Measurements from ENCODE around the gene AQP12B. TPM values are rescaled to one million over a fixed set of nuclear protein-coding genes. Genes with fewer than 3 reads are reported as not detected.

AQP12B gene
- total RNA-seq, 6 experiments from 2014 or later, result not detected

DNA sequence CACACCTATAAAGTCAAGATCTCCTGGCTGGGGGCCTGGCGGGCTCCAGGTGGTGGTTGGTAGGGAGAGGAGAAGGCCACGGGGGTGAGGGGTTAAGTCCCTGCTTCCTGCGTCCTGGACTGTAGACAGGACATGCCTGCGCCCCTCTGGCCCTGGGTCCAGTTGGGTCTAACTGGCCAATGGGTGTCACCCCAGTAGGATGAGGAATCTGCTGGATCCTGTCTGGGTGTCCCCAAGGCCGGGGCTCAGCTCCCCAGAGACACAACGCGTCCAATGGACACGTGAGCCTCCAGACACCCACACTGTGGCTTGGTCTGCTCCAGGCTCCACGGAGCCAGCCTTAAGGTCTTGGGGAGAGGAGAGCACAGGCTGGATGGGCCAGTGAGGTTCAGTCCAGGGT, 28.6 kb upstream of the AQP12B start:
- H3K27me3 ChIP-seq, result no peaks in the 10 kb centered on the region
- 60% methylated on average over 1 of the region's 9 CpGs for WGBS (ENCODE audit: insufficient coverage, low coverage, low lambda C conversion rate, missing lambda C conversion rate)
- ATAC-seq (no peak), DNase-seq (peak in 1 of 3 donors; percentile 44)
- H3K4me1 ChIP-seq, result no peaks in the 10 kb centered on the region
- no peak overlapping the region for H3K27ac ChIP-seq
- intact Hi-C loops (cut with DNase I), result no loop called here
- H3K4me3 ChIP-seq, result no peak overlapping the region
- H3K36me3 ChIP-seq, result no peaks in the 10 kb centered on the region
- no peak for TF ChIP-seq POLR2A (IDR thresholded peaks at IDR 0.05)
- TF ChIP-seq, protein P1, sequence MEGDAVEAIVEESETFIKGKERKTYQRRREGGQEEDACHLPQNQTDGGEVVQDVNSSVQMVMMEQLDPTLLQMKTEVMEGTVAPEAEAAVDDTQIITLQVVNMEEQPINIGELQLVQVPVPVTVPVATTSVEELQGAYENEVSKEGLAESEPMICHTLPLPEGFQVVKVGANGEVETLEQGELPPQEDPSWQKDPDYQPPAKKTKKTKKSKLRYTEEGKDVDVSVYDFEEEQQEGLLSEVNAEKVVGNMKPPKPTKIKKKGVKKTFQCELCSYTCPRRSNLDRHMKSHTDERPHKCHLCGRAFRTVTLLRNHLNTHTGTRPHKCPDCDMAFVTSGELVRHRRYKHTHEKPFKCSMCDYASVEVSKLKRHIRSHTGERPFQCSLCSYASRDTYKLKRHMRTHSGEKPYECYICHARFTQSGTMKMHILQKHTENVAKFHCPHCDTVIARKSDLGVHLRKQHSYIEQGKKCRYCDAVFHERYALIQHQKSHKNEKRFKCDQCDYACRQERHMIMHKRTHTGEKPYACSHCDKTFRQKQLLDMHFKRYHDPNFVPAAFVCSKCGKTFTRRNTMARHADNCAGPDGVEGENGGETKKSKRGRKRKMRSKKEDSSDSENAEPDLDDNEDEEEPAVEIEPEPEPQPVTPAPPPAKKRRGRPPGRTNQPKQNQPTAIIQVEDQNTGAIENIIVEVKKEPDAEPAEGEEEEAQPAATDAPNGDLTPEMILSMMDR (IDR thresholded peaks at IDR 0.05), result no peak
- no peaks in the 10 kb centered on the region for H3K9me3 ChIP-seq

DNA sequence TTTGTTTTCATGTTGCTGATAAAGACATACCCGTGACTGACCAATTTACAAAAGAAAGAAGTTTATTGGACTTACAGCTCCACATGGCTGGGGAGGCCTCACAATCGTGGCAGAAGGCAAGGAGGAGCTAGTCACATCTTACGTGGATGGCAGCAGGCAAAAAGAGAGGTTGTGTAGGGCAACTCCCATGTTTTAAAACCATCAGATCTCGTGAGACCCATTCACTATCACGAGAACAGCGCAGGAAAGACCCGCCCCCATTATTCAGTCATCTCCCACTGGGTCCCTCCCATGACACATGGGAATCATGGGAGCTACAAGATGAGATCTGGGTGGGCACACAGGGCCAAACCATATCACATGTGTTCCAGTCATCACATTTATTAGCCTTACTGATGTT, 25.8 kb upstream of the AQP12B start:
- intact Hi-C loops (cut with DNase I), result no loop called here
- TF ChIP-seq, protein P1 (IDR thresholded peaks at IDR 0.05), result no peak
- no peak for TF ChIP-seq POLR2A (IDR thresholded peaks at IDR 0.05)
- 44% methylated on average over 6 of the region's 7 CpGs for WGBS (ENCODE audit: insufficient coverage, low coverage, low lambda C conversion rate, missing lambda C conversion rate)
- Histone ChIP-seq H3K4me1 (no peaks in the 10 kb centered on the region), H3K4me3 (no peak overlapping the region), H3K27ac (no peak overlapping the region), H3K36me3 (no peaks in the 10 kb centered on the region), H3K27me3 (no peaks in the 10 kb centered on the region), H3K9me3 (no peaks in the 10 kb centered on the region)
- ATAC-seq (no peak), DNase-seq (peak in 1 of 3 donors; percentile 3)

DNA sequence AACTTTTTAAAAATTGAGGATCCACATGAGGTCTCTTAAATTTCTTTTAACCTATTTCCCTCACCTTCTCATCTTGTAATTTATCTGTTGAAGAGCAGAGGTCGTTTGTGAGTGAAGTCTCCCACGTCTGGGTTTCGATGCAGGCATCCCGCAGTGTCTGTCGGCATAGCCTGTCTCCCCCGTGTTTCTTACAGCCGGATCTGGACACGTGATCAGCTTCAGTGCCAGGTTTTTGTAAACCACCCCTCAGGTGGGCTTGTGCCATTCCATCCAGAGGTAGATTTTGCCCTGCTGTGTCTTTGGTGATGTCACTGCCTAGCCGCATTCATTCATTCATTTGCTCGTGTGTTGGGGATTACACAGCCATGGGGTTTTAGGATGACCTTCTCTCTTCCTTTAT, 25.1 kb upstream of the AQP12B start:
- H3K9me3 ChIP-seq, result no peaks in the 10 kb centered on the region
- intact Hi-C loops (cut with DNase I), result no loop called here
- H3K27me3 ChIP-seq, result no peaks in the 10 kb centered on the region
- no peaks in the 10 kb centered on the region for H3K36me3 ChIP-seq
- no peak overlapping the region for H3K4me3 ChIP-seq
- TF ChIP-seq POLR2A (IDR thresholded peaks at IDR 0.05), result no peak
- TF ChIP-seq, protein P1 (IDR thresholded peaks at IDR 0.05), result no peak
- no peaks in the 10 kb centered on the region for H3K4me1 ChIP-seq
- WGBS (ENCODE audit: insufficient coverage, low coverage, low lambda C conversion rate, missing lambda C conversion rate), result 32% methylated on average over 6 of the region's 10 CpGs
- H3K27ac ChIP-seq, result no peak overlapping the region
- no peak for ATAC-seq
- DNase-seq, result peak in 1 of 3 donors; percentile 7

DNA sequence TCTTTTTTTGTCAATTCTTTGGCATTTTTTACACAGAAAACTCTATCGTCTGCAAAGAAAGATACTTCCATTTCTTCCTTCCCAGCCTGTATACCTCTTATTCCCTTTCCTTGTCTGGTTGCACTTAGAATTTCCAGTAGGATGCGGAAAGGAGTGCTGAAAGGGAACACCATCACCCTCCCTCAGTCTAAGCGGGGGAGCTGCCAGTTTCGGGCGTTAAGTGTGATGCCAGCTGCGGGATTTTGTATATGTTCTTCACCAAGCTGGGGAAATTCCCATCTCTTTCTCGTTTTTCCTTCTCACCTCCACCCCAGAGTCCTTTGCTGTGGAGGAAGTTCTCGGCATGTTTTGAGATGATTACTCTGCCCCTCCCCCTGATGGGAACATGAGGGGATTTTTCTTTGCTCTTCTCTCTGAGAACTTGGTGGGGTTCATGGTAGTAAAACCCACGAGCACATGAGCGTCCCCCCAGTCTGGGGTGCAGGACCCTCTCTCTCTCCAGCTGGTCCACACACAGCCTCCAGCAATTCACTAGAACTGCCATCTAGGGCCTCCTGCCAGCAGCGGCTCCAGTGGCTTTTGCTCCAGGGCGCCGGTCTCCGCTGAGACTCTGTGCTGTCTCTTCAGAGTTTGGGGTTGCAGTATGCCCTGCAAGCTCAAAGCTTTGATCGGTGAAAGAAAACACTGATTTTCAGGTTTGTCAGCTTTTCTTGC, 24.5 kb upstream of the AQP12B start:
- Histone ChIP-seq H3K4me3 (no peak overlapping the region), H3K27ac (no peak overlapping the region), H3K27me3 (no peaks in the 10 kb centered on the region), H3K4me1 (no peaks in the 10 kb centered on the region), H3K36me3 (no peaks in the 10 kb centered on the region), H3K9me3 (no peaks in the 10 kb centered on the region)
- 58% methylated on average over 10 of the region's 15 CpGs for whole genome bisulfite sequencing (ENCODE audit: insufficient coverage, low coverage, low lambda C conversion rate, missing lambda C conversion rate)
- intact Hi-C loops (cut with DNase I), result no loop called here
- DNase-seq (peak in 1 of 3 donors; percentile 18), ATAC-seq (no peak)
- TF ChIP-seq, protein P1 (IDR thresholded peaks at IDR 0.05), result no peak
- no peak for TF ChIP-seq POLR2A (IDR thresholded peaks at IDR 0.05)

Data from right lobe of liver (tissue), 6 donors.